ENCODE data around the gene BPIFB3.

- TF ChIP-seq, protein P1, sequence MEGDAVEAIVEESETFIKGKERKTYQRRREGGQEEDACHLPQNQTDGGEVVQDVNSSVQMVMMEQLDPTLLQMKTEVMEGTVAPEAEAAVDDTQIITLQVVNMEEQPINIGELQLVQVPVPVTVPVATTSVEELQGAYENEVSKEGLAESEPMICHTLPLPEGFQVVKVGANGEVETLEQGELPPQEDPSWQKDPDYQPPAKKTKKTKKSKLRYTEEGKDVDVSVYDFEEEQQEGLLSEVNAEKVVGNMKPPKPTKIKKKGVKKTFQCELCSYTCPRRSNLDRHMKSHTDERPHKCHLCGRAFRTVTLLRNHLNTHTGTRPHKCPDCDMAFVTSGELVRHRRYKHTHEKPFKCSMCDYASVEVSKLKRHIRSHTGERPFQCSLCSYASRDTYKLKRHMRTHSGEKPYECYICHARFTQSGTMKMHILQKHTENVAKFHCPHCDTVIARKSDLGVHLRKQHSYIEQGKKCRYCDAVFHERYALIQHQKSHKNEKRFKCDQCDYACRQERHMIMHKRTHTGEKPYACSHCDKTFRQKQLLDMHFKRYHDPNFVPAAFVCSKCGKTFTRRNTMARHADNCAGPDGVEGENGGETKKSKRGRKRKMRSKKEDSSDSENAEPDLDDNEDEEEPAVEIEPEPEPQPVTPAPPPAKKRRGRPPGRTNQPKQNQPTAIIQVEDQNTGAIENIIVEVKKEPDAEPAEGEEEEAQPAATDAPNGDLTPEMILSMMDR (IDR thresholded peaks at IDR 0.05) = no peak
- TF ChIP-seq POLR2A (IDR thresholded peaks at IDR 0.05) = no peak
Measured at GRCh38 chr20:33031531-33031930, 22.2 kb upstream of the BPIFB3 start, which contains the start of gene BPIFB6.

All from adrenal gland (tissue), 5 donors.